Measurements from ENCODE around the gene DBH. TPM values are rescaled to one million over a fixed set of nuclear protein-coding genes. Genes with fewer than 3 reads are reported as not detected.

DBH gene
- total RNA-seq (2014; rRNA removed; shearing (Covaris generic)), result not detected in 2 replicates
- not detected in 2 replicates for polyA plus RNA-seq (2015; cell fraction: cytosol; rRNA removed)
- not detected in 2 replicates for polyA plus RNA-seq (2015; cell fraction: nucleus; rRNA removed)

DNA sequence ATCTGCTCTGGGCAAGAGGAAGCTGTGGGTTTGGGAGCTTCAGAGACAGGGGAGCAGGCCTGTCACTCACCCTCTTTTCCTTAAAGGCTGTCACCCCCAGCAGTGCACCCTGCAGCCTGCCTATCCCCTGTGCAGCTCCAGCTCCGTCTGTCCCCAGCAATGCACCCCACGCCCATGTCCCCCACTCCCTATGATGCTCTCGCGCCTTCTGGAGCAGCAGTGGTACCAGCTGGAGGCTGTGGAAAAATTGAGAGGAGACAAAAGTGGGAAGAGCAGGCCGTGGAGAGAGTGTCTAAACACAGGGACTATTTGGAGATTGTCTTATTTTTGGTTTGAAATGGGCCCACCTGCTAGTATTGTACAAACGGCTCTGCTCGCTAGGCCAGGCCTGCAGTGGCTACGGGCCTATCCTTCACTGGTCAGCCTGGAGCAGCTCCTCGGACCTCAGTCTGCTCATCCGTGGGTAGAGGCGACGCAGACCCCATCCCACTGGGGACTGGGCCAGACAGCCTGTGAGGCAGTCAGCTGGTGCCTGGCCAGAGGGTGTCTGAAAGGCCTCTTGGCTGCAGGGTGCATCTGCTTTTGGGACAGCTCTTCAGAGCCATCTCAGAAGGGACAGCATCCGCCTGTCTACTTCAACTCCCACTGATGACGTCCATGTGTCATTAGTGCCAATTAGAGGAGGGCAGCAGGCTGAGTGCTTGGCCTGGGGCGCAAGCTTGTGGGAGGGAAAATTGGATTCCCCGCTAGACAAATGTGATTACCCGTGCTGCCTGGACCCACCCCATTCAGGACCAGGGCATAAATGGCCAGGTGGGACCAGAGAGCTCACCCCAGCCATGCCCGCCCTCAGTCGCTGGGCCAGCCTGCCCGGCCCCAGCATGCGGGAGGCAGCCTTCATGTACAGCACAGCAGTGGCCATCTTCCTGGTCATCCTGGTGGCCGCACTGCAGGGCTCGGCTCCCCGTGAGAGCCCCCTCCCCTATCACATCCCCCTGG, at the start of gene DBH:
Gene DBH, plus strand, starts transcription at position 831 of the 999 bp plus-strand sequence. Its CDS starts 9 bp downstream, at position 840.
- DNase-seq (ENCODE audit: low read depth), result no peak

DNA sequence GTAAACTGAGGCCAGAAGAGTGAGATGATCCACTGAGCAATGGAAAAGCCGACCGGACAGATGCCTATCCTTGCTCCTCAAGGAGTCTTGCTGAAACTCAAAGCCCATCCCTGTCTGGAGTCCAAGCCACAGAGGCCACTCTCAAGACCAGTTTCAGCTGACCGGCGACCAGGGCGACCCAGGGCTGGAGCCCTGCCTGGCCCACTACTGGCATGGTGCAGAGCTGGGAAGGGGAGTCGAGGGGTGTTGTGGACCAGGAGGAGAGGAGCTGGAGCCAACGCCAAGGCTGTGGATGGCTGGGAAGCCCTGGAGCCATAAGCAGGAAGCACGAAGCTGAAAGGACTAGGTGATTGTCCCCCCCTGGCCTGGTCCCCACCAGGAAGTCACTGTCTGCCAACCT, 49.1 kb upstream of the DBH start:
- DNase-seq (ENCODE audit: low read depth), result no peak

DNA sequence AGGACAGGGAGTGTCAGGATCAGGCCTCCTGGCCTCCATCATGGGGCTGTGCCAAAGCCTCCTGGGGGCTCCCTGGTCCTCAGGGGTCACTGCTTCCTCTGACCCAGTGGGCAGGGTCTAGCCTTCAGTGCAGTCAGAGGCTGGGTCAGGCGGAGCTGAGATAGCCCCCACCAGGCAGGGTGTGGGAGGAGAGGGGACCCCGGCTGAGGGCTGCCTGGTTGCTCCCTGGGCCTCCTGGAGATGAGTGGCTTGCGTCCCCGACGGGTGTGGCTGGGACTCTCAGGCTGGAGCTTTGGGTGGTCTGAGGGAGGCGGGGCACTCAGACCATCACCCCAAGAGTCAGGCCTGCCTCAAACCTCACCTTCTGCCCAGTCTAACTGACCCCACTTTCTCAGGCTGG, 48.7 kb upstream of the DBH start:
- no peak for DNase-seq (ENCODE audit: low read depth)

DNA sequence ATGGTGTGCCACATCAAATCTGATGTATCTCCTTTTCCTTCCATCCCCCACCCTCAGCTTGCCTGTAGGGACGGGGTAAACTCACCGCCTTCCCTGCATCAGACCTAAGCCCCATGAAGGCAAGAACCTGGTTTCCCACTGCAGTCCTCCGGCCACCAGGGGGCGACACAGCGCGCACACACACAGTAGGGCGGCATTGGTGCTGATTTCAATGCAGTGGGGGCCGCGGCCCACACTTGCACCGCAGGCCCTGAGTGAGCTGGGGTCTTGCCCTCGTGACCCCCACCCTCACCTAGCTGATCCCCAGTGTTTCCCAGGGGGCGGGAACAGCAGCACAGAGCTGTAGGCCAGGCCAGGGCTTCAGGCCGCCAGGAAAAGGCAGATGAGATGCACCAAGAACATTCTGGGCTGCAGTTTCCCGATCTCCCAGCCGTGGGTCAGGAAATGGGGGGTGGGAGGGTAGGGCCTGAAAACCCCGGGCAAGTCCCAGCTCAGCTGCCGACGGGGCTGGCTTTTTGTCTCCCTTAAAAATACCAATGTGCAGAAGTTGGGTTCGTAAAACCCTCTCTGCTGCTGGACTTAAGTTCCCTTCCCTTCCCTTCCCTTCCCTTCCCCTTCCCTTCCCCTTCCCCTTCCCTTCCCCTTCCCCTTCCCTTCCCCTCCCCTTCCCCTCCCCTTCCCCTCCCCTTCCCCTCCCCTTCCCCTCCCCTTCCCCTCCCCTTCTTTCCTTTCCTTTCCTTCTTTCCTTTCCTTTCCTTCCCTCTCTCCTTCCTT, 46.5 kb upstream of the DBH start:
- no peak for DNase-seq (ENCODE audit: low read depth)

DNA sequence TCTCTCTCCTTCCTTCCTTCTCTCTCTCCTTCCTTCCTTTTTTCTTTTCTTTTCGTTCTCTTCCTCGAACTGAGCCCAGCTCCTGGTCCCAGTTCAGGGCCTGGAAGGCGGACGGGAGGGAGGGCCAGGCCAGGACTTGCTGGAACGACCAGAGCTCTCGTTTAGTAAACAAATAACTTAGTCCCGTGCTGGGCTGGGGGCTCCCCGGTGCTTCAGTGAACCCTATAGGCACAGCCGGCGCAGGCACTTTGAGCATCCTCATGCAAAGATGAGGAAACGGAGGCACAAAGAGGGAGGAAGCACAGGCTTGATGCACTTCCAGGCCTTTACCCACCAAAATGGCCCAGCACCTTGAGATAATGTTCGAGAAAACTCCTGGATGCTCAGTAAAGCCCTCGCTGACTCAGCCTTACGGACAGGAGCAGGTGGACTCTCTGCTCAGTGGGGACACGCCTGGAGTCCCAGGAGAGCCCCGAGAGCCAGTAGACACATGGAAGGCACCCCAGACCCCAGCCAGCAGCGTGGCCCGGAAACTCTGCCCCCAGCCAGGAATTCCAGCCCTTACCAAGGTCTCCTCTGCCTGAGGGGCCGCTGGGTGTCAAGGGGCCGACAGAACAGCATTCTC, 45.8 kb upstream of the DBH start:
- no peak for DNase-seq (ENCODE audit: low read depth)

DNA sequence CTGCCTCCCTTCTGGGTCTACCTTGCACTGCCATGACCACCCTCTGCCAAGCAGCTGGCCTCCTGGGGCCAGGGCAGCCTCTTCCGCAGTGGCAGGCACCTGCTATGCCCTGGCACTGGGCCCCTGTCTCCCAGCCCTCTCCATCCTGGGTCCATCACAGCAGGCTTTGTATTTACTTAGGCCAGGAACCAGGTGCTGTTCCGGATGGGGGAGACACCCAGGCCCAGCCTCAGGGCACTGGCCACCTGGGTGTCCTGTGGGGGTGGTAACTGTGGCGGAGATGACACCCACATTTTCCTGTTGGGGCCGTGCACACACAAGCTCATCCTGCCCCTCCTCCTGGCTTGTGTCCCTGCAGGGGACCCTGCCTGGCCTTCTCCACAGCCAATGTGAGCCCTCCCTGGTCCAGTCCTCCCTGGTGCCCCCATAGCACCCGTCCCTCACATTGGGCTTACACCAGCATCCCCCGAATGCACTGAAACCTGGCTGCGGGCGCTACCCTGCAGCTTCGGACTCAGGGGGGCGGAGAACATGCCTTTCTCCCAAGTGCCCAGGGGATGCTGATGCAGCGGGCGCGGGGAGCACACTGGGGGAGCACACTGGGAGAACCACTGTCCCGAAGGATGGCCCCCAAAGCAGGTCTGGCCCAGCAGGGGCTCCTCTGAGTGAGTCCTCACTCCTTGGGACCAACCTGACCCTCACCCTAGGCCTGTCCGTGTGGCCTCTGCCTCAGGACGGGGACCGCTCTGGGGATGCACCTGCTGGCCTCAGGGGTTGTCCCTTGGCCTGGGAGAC, 44.9 kb upstream of the DBH start:
- DNase-seq (ENCODE audit: low read depth), result no peak

DNA sequence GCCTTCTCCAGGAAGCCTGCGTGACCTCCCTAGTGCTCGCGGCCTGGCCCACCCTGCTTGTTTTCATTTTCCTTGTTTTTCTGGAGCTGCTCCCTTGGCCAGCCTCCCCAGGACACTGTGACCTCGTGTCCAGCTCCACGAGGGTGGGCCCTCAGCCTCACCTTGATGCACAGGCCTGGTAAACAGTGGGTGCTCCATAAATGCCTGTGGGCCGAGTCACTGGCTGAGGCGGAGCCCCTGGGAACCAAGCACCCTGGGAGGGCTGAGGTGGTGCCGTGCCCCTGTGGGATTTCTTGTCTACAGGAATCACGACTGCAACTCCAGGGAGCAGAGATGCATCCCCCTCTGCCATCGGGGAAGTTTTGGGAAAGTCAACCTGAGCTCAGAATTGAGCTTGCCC, 44.2 kb upstream of the DBH start:
- DNase-seq (ENCODE audit: low read depth), result no peak

DNA sequence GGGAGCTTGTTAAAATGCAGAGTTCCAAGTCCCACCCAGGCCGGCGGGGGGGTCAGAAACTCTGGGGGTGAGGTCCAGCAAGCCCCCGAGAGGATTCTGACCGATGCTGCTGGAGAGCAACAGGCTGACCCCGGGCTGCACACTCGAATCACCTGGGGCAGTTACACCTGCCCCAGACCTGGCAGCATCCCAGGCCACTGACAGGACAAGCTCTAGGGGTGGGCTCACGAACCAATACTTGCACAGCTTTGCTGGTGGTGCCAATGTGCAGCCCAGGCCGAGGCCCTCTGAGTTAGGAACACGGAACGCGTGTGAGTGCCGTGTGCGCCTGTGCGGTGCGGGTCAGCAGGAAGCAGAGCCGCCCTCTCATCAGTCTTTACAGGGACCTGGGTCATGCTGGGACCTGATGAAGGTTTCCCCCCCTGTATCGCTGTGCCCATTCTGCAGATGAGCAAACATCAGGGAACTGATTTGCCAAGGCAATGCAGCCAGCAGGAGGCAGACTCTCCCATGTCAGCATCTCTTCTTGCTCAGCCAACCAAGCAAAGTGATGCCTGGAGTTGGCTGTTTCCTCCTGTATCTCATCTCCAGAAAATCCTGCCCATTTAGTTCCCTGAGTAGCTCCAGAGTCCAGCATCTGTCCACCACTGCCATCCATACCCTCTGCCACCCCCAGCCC, 43.3 kb upstream of the DBH start:
- DNase-seq (ENCODE audit: low read depth), result no peak

DNA sequence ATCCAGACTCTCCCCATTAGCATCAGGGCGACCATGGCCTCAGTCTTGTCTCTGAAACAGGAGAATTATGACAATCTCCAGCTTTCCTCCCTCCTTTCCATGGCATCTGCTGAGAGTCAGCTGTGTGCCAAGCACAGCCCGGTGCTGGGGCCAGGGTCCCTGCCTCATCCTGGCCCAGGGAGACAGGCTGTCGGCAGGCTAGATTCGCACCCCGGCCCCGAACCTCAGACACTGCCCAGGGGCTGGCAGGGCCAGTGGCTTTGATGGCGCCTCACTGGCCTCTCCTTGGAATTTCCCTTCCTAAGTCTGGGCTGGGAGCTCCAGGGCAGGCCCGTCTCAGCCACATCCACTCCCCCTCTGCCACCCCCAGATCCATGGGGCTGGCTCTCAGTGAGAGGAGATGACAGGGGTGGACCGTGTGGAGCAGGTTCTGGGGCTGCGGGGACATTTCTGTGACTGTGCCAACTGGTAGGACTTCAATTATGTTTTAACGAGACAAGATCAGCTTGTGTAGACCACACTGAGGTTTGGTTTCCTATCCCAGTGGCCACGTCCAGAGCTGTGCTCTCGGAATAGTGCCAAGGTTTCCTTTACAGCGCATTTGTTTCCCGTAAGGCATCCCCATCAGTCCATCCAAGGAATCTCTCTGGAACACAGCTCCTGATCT, 42.4 kb upstream of the DBH start:
- no peak for DNase-seq (ENCODE audit: low read depth)

DNA sequence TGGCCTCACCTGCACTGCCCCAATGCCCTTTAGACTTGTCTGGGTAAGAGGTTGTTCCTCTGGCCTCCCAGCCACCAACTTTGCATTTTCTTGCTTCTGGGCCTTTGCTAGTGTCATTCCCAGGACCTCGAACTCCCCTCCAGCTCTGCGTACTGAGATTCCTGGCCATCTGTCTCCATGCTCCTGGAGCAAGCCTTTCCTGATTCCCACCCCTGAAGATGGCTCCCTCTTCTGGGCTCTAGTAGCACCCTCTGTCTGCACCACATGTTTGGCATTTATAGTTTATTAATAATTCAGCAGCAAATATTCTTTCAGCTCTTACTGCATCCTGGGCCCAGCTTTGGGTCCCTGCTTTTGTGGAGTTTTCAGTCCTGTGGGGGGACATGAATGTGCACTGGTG, 41.9 kb upstream of the DBH start:
- no peak for DNase-seq (ENCODE audit: low read depth)

DNA sequence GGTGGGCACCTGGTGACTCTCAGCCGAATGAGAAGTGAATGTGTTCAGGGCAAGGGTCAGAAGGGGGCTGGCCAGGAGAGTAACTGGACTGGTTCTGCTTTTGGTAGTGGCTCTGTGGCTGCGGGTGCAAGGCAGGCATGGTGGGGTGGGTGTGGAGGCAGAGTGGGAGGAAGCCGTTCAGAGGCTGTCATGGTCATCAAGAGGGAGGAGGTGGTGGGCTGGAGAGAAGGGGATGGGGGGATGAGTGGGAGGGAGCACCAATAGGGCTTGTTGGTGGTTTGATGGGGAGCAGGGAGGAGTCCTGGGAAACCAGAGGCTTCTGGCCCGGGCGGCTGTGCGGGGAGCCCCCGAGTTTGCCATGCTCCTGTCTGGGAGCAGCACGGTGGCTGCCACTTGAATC, 40.3 kb upstream of the DBH start:
- no peak for DNase-seq (ENCODE audit: low read depth)

DNA sequence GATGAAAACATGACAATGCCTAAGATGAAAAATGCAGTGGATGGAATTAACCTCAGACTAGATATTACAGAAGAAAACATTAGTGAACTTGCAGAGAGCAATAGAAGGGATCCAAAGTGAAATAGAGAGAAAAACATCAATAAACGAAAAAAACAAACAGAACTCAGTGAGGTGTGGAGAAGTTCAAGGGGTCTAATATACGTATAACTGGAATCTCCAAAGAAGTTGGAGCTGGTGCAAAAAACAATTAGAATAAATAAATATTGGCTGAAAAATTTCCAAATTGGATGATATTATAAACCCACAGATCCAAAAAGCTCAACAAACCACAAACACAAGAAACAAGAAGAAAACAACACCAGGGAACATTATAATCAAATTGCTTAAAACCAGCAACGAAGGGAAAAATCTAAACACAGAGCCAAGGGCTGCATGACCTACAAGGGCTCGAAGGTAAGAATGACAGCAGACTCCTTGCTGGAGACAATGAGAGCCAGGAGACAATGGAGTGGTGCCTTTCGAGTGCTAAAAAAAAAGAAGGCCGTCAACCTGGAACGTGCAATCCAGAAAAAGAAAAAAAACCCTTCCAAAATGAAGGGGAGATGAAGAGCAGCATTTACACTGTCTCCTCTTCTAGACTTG, 38.7 kb upstream of the DBH start:
- no peak for DNase-seq (ENCODE audit: low read depth)

DNA sequence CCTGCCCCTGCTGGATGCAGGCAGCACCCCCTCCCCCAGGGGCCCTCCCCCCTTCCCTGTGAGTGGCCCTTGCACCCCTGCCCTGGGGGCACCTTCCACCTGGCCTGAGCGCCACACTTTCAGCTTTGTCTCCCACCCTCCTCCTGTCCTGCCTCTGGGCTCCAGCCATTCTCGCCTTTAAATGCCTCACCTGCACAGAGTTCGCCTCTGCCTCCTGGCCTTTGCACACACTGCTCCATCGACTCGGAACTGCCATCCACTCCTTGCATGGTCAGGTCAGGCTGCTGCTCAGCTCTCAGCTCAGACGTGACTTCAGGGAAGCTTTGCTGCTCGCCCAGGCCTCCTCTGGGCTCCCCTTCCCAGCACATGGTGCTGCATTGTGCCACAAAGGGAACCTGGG, 37.2 kb upstream of the DBH start:
- no peak for DNase-seq (ENCODE audit: low read depth)

DNA sequence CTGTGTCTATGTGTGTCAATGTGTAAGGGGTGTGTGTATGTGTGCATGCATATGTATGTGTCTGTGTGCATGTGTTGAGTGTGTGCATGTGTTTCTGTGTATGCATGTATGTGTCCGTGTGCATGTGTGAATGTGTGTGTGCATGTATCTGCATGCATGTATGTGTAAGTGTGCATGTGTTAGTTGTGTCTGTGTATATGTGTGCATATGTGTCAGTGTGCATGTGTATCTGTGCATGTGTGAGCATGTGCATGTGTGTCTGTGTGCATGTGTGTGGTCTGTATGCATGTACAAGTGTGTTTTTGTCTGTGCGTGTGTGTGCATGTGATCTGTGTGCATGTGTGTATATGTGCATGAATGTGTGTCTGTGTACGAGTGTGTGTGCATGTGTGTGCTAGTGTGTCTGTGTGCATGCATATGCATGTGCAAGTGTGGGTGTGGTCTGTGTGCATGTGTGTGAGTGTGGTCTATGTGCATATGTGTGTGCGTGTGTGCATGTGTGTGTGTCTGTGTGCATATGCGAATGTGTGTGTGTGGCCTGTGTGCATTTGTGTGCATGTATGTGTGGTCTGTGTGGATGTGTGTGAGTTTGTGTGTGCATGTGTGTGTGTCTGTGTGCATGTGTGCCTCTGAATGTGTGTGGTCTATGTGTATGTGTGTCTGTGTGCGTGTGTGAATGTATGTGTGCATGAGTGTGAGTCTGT, 36.5 kb upstream of the DBH start:
- DNase-seq (ENCODE audit: low read depth), result no peak

DNA sequence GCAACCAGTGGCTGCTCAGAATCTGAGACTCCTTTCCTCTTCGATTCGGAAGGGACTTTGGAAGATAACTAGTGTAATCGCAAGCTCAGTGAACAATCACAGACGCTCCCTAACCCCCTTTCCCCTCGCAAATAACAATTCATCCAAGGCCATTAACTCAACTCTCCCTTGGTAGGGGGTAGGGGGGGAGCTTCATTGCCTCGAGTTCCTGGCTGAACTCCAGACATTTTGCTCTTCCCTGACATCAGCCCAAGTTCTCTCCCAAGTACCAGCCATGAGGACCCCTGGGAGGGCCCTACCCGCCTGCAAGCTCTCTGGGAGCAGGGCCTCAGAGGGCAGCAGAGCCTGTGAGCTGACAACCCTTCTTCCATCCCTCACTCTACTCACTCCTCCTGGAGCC, 35.4 kb upstream of the DBH start:
- no peak for DNase-seq (ENCODE audit: low read depth)

DNA sequence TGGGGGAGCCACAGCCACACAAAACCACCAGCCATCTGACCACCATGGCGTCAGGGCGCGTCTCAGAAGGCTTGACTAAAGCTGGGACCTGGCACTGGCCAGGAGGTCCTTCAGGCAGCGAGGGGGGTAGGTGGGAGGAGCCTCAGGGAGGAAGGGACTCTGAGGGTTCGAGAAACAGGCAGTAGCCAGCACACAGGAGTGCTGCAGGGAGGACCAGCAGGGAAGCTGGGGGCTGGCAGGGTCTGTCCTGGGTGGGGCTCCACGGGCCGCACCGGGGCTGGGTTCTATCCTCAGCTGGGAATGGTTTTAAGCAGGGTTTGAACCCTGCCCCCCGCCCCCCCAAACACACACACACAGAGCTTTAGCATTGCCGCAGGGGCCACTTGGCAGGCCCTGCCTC, 34.4 kb upstream of the DBH start:
- DNase-seq (ENCODE audit: low read depth), result no peak

DNA sequence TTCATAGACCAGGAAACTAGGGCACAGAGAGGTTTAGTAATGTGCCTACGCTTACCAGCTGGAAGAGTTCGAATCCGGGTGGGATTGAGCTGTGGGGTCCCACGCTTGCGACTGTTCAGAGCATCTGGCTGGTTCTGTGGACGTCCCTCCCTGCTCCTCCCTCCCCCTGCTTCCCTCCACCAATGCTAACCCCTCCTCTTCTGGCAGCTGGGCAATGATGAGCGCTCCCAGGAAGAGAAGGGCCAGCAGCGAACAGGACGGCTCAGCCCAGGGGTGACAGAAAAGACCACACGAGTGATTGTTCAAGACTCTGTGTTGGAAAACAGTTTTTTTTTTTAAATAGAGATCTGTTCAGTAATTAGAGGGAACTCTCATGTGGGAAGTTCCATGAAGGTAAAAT, 33.9 kb upstream of the DBH start:
- no peak for DNase-seq (ENCODE audit: low read depth)

DNA sequence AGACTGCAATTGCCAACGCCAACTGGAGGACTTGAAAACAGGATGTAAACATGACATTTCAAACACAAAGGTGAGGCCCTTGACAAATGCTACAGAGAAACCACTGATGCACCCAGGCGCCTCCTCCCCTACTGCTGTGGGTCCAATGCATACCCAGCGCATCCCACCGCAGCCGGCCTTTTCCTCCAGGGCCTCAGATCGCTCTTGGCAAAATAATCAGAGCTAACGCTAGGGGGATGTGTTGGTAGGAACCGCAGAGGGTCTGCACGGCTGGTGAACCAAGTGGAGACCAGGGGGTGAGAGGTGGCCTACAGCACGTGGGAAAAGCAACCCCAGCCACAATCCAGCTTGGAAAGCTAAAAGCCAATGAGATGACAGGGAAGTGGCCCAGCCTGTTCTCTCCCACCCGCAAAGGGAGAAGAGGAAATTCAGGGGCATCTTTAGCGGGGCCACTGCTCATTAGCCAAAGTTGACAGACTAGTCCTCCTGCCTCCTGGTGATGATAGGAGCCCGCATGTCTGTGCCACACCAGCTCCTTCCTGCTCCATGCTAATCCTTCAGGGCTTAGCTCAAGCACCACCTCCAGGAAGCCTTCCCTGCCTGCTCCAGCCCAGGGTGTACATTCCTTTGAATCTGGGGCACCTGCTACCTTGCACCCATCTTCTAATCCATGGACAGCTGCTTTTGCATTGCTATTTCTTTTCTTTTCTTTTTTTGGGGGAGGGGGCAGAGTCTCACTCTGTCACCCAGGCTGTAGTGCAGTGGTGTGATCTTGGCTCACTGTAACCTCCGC, 32.8 kb upstream of the DBH start:
- no peak for DNase-seq (ENCODE audit: low read depth)

Data from HT1080 (cell line).